Activated naive CD4-positive, alpha-beta T cell treated with anti-CD3 and anti-CD28 coated beads, Interleukin-2, amount 50 U/mL, for 72 hours (primary cell): ENCODE measurements around the gene RET. TPM values are rescaled to one million over a fixed set of nuclear protein-coding genes. Genes with fewer than 3 reads are reported as not detected.

Source experiments
- ATAC-seq, 2 donors: fragments of 150-1000 bp; cut with Tn5 transposase; 2 replicates each; pipeline ENCODE4 v1.10.0; 2021; ENCODE audit warnings: mild to moderate bottlenecking in 2 of 2, moderate library complexity in 2 of 2
- DNase-seq, 2 donors: peaks; one replicate each; pipeline ENCODE4 v3.0.0; 2021 to 2022; ENCODE audit warnings: low spot score in 2 of 2
- H3K27ac Mint-ChIP-seq, 2 donors: one replicate each; pipeline ENCODE4 v1.8.0; 2022; ENCODE audit warnings: mild to moderate bottlenecking in 2 of 2, mixed read lengths in 2 of 2
- H3K36me3 Mint-ChIP-seq, 2 donors: one replicate each; pipeline ENCODE4 v1.8.0; 2022; ENCODE audit warnings: mixed read lengths in 2 of 2
- H3K9me3 Mint-ChIP-seq, 2 donors: one replicate each; pipeline ENCODE4 v1.8.0; 2022; ENCODE audit warnings: mixed read lengths in 2 of 2
- total RNA-seq, 2 donors: library from RNA; stranded (reverse); gene quantifications; one replicate each; pipeline ENCODE4 v1.2.3, GENCODE V29; 2022

The RET gene
- total RNA-seq, 2 donors from 2014 or later = 0.45 TPM; not detected in 1

DNA sequence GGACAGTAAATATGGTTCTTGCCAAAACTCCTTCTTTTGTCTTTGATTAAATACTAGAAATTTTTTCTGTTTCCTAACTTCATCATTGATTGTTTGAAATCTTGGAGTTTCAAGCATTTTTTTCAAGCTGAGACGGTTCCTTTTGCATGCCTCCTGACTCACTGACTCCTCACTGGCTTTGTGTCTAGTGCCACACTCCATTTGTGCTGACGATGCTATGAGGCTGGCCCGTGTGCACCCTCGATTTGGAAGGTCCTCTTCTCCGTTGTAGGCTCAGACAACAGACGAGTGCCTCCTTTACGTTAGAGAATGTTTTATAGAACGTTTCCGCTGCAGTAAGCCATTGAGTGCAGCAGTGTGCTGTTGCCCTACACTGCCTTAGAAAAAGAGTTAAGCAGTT is 50.6 kb downstream of the RET start:
- ATAC-seq (no peak), DNase-seq (no peak)
- Mint-ChIP-seq H3K36me3 (no peaks in the 10 kb centered on the region), H3K9me3 (no peaks in the 10 kb centered on the region), H3K27ac (no peak overlapping the region)

DNA sequence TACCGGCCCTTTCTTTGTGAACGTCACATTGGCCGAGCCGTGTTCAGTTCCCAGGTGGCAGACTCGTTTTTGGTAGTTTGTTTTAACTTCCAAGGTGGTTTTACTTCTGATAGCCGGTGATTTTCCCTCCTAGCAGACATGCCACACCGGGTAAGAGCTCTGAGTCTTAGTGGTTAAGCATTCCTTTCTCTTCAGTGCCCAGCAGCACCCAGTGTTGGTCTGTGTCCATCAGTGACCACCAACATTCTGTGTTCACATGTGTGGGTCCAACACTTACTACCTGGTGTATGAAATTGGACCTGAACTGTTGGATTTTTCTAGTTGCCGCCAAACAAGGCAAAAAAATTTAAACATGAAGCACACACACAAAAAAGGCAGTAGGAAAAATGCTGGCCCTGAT is 51.5 kb downstream of the RET start:
- no peak for DNase-seq
- no peaks in the 10 kb centered on the region for H3K9me3 Mint-ChIP-seq
- H3K27ac Mint-ChIP-seq = no peak overlapping the region
- ATAC-seq = no peak
- H3K36me3 Mint-ChIP-seq = no peaks in the 10 kb centered on the region

DNA sequence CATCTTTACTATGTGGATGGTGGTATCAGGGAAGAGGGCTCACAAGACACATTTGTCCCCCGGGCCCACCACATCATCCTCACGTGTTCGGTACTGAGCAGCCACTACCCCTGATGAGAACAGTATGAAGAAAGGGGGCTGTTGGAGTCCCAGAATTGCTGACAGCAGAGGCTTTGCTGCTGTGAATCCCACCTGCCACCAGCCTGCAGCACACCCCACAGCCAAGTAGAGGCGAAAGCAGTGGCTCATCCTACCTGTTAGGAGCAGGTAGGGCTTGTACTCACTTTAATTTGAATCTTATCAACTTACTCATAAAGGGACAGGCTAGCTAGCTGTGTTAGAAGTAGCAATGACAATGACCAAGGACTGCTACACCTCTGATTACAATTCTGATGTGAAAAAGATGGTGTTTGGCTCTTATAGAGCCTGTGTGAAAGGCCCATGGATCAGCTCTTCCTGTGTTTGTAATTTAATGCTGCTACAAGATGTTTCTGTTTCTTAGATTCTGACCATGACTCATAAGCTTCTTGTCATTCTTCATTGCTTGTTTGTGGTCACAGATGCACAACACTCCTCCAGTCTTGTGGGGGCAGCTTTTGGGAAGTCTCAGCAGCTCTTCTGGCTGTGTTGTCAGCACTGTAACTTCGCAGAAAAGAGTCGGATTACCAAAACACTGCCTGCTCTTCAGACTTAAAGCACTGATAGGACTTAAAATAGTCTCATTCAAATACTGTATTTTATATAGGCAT is 52.3 kb downstream of the RET start:
- H3K9me3 Mint-ChIP-seq = no peaks in the 10 kb centered on the region
- no peaks in the 10 kb centered on the region for H3K36me3 Mint-ChIP-seq
- DNase-seq (peak in 1 of 2 donors; percentile 29), ATAC-seq (peak; percentile 73 to 92)
- no peak overlapping the region for H3K27ac Mint-ChIP-seq

DNA sequence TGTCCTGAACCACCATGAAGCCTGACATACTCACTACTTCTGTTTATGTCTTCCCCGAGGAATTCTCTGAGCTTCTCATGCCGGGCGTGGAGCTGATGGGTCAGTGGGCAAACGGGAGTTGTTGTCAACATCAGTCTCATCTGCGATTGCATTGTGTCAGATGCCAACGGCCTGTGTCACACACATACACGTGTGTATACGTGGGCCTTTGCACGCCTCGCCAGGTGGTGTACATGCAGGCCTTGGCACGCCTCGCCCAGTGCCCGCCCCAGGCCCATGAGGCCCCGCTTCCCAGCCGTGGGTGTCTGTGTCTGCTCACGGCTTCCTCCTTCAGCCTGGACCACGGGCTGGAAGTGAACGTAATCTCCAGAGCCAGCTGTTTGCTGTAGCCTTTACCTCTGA is 53.9 kb downstream of the RET start:
- H3K9me3 Mint-ChIP-seq = no peaks in the 10 kb centered on the region
- no peak for ATAC-seq
- DNase-seq = no peak
- H3K27ac Mint-ChIP-seq = no peak overlapping the region
- H3K36me3 Mint-ChIP-seq = peaks cover 0 to 5% of the 10 kb centered on the region in 2 donors

DNA sequence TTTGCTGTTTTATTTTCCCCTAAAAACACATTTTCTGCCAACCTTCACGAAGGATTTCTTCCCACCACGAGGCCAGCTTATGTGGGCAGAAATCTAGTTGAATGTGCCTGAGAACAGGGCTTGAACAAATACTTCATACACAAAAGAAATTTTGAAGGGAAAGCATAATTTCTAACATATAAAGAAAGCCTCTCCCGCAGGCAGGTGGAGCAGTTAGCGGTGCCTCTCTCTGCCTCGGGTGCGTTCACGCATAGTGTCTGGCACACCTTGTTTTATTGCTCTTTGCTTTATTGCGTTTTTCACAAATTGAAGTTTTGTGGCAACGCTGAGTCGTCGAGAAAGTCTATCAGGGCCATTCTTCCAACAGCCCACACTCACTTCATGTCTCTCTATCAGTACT is 54.4 kb downstream of the RET start:
- Mint-ChIP-seq H3K9me3 (no peaks in the 10 kb centered on the region), H3K27ac (no peak overlapping the region), H3K36me3 (peaks cover 0 to 10% of the 10 kb centered on the region in 2 donors)
- no peak for ATAC-seq
- DNase-seq = no peak

DNA sequence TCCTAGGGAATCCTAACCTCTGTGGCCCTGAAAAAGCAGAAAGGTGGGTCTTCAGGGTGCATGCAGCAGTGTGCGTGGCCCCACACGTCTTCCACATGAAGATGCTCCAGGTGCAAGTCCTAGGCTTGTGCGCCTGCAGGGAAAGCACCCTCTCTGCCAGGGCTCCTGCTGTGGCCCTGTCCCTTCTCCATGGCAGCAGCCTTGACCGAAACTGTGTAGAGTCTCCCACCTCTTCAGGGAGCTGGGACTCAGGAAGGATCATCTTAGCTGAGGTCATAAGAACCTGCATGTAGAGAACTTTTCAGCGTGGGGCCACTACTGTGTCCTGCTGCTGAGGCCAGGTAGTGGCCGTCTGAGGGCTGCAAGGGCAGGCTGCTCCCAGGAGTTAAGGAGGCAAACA is 55.0 kb downstream of the RET start:
- no peak overlapping the region for H3K27ac Mint-ChIP-seq
- peaks cover 0 to 13% of the 10 kb centered on the region in 2 donors for H3K36me3 Mint-ChIP-seq
- no peak for ATAC-seq
- no peaks in the 10 kb centered on the region for H3K9me3 Mint-ChIP-seq
- DNase-seq = no peak

DNA sequence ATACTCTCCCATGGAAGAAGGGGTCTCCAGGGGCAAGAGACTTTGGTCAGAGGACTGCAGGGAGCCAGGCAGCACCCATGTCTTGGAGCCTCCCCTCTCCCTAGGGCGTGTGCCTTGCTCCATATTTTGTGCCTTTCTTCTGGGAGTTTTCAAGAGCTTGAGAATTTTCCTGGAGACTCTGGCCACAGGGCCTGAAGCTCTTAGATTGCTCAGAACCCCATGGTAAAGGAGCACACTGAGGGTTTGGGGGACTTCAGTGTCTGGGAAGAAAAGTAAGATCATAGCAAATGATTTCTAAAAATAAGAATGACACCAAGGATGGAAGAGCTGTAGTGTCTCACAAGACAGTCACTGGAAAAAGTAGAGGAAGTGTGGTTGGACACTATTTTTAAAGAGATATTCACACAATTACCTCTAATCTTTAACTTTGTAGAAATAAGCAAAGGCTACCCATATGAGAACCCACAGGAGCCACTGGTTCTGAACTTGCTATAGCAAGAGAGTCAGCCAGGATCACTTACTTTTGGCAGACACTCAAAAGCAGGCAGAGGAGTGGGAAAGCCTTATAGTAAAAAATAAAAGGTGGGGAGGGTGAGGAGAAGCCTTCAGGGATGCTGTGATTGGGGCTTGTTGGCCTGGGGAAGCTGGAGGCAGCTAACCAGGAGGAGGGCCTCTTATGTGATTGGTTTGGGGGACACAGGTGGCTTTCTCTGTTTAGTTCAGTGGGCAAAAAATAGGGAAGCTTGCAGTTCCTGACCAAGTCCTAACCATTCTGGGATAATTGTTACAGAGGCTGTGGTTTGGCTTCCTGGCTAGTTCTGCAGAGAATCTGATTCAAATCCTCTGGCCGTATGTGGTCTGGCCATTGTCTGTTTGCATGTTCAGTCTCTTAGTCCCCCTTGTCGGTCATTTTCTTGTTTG is 56.3 kb downstream of the RET start:
- Mint-ChIP-seq H3K36me3 (peaks cover 5 to 20% of the 10 kb centered on the region in 2 donors), H3K27ac (no peak overlapping the region), H3K9me3 (no peaks in the 10 kb centered on the region)
- ATAC-seq (no peak), DNase-seq (no peak)

DNA sequence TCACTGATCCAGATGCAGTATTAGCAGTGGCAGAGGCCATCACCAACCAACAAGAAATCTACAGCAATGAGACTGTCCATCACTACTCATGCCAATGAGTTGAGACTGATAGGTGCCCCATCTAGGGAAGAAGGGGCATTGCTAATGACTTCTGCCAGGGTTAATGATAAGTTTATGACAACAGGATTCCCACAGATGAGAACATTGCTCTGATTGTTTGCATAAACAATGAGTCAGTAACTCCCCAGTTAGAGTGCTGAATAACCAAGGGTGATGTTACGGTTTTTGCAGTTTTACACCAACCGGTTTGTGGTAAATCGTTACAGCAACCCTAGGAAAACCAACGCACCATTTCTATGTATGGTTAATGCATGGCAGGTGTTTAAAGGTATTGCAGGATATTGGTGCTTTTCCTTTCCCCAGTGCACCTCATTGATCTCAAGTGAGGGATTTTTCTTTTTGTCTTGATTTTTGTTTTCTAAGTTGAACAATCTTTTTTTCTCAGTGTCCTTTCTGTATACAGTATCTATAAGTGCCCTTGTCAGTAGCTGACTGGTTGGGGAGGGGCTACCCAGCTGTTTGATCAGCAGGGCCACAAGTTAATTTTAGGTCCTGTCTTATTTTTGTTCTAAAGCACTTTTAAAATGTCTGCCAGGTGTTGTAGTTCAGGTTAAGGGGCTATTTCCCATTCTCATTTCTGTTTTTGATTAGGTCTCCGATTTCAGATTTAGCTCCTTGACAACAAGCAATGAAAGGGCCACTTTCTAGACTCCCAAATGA is 57.4 kb downstream of the RET start:
- DNase-seq (no peak), ATAC-seq (no peak)
- peaks cover 13 to 28% of the 10 kb centered on the region in 2 donors for H3K36me3 Mint-ChIP-seq
- H3K27ac Mint-ChIP-seq = no peak overlapping the region
- H3K9me3 Mint-ChIP-seq = no peaks in the 10 kb centered on the region

DNA sequence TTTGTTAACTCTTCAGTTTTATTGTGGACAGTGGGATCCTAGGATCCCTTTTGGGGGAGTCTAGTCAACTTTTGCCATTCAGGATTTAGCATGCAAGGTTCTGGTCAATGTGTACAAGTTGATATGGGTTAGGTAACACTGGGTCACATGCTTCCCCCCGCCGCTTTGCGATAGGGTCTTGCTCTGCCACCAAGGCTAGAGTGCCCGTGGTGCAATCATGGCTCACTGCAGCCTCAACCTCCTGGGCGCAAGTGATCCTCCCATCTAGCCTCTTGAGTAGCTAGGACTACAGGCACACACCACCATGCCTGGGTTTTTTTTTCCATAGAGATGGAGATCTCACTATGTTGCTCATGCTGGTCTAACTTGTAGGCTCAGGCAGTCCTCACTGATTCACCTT is 58.2 kb downstream of the RET start:
- no peaks in the 10 kb centered on the region for H3K9me3 Mint-ChIP-seq
- H3K36me3 Mint-ChIP-seq = peaks cover 14 to 29% of the 10 kb centered on the region in 2 donors

DNA sequence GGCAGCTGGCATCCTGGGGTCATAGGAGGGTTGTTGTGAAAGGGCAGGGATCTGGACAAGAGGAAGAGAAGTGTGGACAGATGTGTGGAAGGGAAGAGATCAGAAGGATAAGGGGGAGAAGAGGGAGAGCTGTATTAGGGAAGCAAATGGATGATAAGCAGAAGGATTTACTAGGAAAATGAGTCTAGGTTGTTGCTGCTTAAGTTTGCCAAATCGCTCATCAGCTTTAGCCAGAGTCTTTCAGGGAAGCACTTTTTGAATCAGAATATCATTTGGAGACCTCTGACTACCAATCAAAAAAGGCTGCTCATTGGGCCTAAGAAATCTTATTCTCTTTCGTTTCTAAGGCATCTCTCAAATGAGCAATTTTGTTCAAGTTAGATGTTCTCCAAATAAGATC is 58.8 kb downstream of the RET start:
- DNase-seq = no peak
- ATAC-seq = no peak
- H3K36me3 Mint-ChIP-seq = peaks cover 14 to 32% of the 10 kb centered on the region in 2 donors
- H3K27ac Mint-ChIP-seq = no peak overlapping the region
- no peaks in the 10 kb centered on the region for H3K9me3 Mint-ChIP-seq

More for the DNA sequence above, 58.2 kb downstream of the RET start:
- DNase-seq (no peak), ATAC-seq (no peak)
- no peak overlapping the region for H3K27ac Mint-ChIP-seq

DNA sequence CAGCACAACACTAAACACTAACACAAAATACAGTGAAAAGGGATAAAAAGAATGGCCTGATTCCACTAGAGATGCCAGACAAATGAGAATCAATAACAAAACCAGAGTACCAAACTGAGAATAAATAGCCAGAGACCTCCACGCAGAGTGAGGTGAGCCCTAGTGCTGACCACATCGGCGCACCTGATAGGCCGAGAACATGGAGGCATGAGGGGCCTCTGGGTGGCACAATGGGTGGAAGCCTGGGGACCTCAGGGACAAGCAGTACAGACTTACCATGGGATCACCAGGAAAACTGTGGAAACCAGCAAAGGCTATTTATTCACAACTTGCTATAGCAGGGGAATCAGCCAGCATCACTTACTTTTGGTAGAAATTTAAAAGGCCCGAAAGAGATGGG is 59.6 kb downstream of the RET start:
- Mint-ChIP-seq H3K36me3 (peaks cover 14 to 35% of the 10 kb centered on the region in 2 donors), H3K27ac (no peak overlapping the region), H3K9me3 (no peaks in the 10 kb centered on the region)
- DNase-seq (no peak), ATAC-seq (no peak)

DNA sequence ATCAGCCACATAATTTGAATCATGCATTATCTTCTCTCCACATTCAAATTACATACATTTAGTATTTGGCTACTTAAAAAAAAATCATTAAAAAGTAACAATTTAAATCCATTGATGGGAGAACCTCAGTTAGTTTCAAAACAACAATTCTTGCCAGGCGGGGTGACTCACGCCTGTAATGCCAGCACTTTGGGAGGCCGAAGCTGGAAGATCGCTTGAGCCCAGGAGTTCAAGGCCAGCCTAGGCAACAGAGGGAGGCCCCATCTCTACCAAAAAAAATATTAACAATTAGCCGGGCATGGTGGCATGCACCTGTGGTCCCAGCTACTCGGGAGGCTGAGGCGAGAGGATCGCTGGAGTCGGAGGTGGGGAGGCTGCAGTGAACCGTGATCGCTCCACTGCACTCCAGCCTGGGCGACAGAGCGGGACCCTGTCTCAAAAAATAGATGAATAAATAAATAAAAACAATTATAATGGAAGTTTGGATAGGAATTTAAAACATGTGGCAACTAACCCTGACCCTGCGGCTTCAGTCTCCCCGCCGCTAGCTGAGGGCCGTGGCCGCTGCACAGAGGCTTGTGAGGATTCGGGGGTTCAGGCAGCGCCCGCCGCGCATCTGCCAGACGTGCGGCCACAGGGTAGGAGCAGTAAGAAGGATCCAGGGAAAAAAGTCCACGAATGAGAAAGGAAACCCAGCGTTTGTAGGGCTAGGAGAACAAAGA is 60.3 kb downstream of the RET start:
- ATAC-seq (no peak), DNase-seq (no peak)
- Mint-ChIP-seq H3K36me3 (peaks cover 14 to 35% of the 10 kb centered on the region in 2 donors), H3K27ac (peak overlapping the region; percentile 96 to 99), H3K9me3 (no peaks in the 10 kb centered on the region)

DNA sequence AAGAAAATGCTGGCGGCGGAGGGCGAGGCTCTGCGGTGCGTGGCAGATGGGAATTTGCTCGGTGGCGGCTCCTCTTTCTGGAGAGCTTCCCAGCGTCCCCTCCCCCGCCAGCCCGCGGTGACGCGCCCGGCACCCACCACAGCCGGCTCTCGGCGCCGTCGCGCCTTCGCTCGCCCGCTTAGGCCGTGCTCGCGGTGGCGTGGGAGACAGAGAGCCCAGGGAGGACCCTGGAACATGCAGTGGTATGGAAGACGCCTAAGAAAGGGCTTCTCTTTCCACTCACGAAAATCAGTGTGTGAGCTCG is 60.8 kb downstream of the RET start:
- DNase-seq (peak; percentile 42 to 62), ATAC-seq (peak in 1 of 2 donors; percentile 17)
- H3K27ac Mint-ChIP-seq = peak overlapping the region; percentile 96 to 99
- peaks cover 14 to 35% of the 10 kb centered on the region in 2 donors for H3K36me3 Mint-ChIP-seq
- H3K9me3 Mint-ChIP-seq = no peaks in the 10 kb centered on the region

DNA sequence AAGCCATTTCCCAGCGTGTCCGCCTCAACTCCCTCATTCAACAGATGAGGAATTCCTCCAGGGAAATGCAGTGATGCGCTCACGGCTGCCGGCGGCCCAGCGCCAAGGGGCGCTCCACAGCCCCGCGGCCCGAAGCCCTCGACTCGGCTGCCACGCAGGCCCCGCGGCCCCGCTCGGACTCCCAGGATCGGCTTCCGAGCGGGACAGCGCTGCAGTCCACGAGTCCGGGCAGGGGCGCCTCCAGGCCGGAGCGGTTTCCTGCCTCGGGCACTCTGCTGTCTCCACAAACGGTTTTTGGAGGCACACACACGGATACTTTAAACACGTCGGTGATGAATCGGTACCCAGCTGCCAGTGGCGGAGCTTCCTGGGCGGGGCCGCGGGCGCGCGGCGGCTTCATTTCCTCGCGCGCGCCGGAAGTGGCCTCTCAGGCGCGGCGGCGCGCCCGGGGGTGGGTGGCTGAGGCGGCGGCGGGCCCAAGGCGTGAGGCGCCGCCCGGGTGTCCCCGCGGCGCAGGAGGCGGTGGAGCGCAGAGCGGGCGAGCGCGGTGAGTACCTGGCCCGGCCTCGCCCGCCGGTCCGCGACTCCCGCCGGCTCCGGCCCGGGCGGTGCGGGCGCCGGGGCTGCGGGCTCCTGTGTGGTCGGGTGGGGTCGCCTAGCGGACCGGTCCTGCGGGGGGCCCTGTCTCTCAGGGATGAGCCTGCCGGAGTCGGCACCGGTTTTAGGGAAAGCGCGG is 61.3 kb downstream of the RET start, which contains the start of gene CSGALNACT2:
CSGALNACT2 (plus strand) TSS at position 425 of the 736 bp plus-strand sequence. CDS start 16,705 bp downstream, outside the sequence.
- ATAC-seq (peak; percentile 73 to 78), DNase-seq (peak; percentile 87 to 94)
- Mint-ChIP-seq H3K9me3 (no peaks in the 10 kb centered on the region), H3K27ac (peak within 1 kb of the TSS; percentile 96 to 100), H3K36me3 (peaks cover 14 to 35% of the 10 kb centered on the region in 2 donors)

DNA sequence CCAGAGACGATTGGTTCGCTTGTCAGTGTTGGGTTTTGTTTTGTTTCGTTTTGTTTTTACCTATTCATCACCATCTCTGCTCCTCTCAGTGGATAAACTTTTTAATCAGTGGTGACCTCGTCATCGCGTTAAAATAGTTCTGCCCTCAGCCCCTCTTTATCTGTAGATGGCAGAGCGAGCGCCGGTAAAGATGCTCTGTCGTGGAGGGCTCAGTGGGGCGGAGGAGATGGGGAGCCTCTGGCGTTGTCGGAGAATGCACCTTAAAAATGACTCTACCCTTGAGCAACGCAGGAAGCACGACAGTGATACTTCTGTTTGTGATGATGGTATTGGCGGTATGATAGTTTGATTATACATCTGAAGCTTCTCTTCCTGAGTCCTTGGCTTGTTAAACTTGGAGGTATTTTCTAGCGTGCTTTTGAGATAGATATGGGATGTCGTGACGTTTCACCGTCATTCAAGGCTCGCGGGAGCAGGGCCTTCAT is 61.9 kb downstream of the RET start:
- ATAC-seq (peak; percentile 64 to 71), DNase-seq (peak; percentile 63 to 69)
- H3K36me3 Mint-ChIP-seq = peaks cover 14 to 35% of the 10 kb centered on the region in 2 donors
- H3K27ac Mint-ChIP-seq = peak overlapping the region; percentile 96 to 100
- no peaks in the 10 kb centered on the region for H3K9me3 Mint-ChIP-seq
